Left cardiac atrium (tissue), 4 donors: ENCODE measurements around the gene ANKRD44. TPM values are rescaled to one million over a fixed set of nuclear protein-coding genes. Genes with fewer than 3 reads are reported as not detected.

Source experiments
- ATAC-seq, 2 donors: fragments of 200-7000 bp; cut with Tn5 transposase; one replicate each; pipeline ENCODE4 v1.9.1; 2020; ENCODE audit warnings: mild to moderate bottlenecking in 2 of 2, moderate library complexity in 2 of 2
- DNase-seq: peaks from one replicate; pipeline ENCODE4 v3.0.0-alpha.2; 2020
- intact Hi-C, 2 donors: fragments of 100-400 bp; cut with DNase I; formaldehyde crosslinking; loops; one replicate each; pipeline versions ENCODE4 v1.14.1 to v1.15.1; 2022 to 2023
- total RNA-seq, 2 donors: library from RNA; stranded (reverse); fragmentation: NEBNext Ultra II Directional; extraction: Animal tissue kit (Norgen Biotek cat#: 25700); gene quantifications; one replicate each; pipeline ENCODE4 v1.2.1, GENCODE V29; 2021
- donor health status: DM: no; HTN: yes; CAD: no.
- donor health status: DM: no; HTN: yes; CAD: no; lungs with severe emphysema.
- donor health status: DM: yes; HTN: yes; CAD: no.
- donor health status: Dilated cardiomyopathy.

Gene ANKRD44
- total RNA-seq, 2 donors from 2014 or later, result 10.2 to 16.8 TPM

- ATAC-seq, result peak in 1 of 2 donors; percentile 18
- DNase-seq, result no peak
- intact Hi-C loops, result no loop called here
Observed at GRCh38 chr2:197269815-197270214, 40.8 kb downstream of the ANKRD44 start.

GRCh38 chr2:197268786-197269584, 41.6 kb downstream of the ANKRD44 start:
- DNase-seq (no peak), ATAC-seq (peak in 1 of 2 donors; percentile 77)
- intact Hi-C loops, result no loop called here

GRCh38 chr2:197266477-197266876, 44.1 kb downstream of the ANKRD44 start:
- intact Hi-C loops, result no loop called here
- no peak for ATAC-seq
- no peak for DNase-seq

- DNase-seq (no peak), ATAC-seq (no peak)
- intact Hi-C loops, result no loop called here
Observed at GRCh38 chr2:197265924-197266323, 44.7 kb downstream of the ANKRD44 start.

- intact Hi-C loops, result no loop called here
- ATAC-seq (no peak), DNase-seq (no peak)
Observed at GRCh38 chr2:197265036-197265435, 45.5 kb downstream of the ANKRD44 start.

GRCh38 chr2:197264332-197264731, 46.2 kb downstream of the ANKRD44 start:
- intact Hi-C loops, result no loop called here
- ATAC-seq (no peak), DNase-seq (no peak)

- no peak for DNase-seq
- no peak for ATAC-seq
- intact Hi-C loops, result no loop called here
Observed at GRCh38 chr2:197263077-197263476, 47.5 kb downstream of the ANKRD44 start.

GRCh38 chr2:197261808-197262226, 48.8 kb downstream of the ANKRD44 start:
- ATAC-seq (peak; percentile 23 to 58), DNase-seq (no peak)
- intact Hi-C loops, result no loop called here

- intact Hi-C loops, result no loop called here
- ATAC-seq (no peak), DNase-seq (no peak)
Observed at GRCh38 chr2:197259470-197259999, 51.0 kb downstream of the ANKRD44 start.

GRCh38 chr2:197258580-197258979, 52.0 kb downstream of the ANKRD44 start:
- intact Hi-C loops, result no loop called here
- DNase-seq (no peak), ATAC-seq (no peak)

GRCh38 chr2:197256547-197257170, 53.9 kb downstream of the ANKRD44 start:
- intact Hi-C loops, result loop anchor here in 1 of 2 donors (1.0 kb wide), 1 partner anchor 24 kb away; no protein-coding TSS in a partner anchor
- no peak for DNase-seq

GRCh38 chr2:197256021-197256420, 54.6 kb downstream of the ANKRD44 start:
- intact Hi-C loops, result no loop called here
- no peak for ATAC-seq
- no peak for DNase-seq

More at GRCh38 chr2:197256547-197257170, 53.9 kb downstream of the ANKRD44 start:
- ATAC-seq, result no peak

- ATAC-seq, result peak; percentile 92 to 96
- intact Hi-C loops, result no loop called here
- peak; percentile 67 for DNase-seq
Observed at GRCh38 chr2:197255543-197255942, 55.0 kb downstream of the ANKRD44 start.

- peak in 1 of 2 donors; percentile 14 for ATAC-seq
- intact Hi-C loops, result no loop called here
Observed at GRCh38 chr2:197254776-197255530, 55.6 kb downstream of the ANKRD44 start.

GRCh38 chr2:197251576-197251975, 59.0 kb downstream of the ANKRD44 start:
- intact Hi-C loops, result no loop called here
- DNase-seq, result no peak
- ATAC-seq, result peak in 1 of 2 donors; percentile 68

More at GRCh38 chr2:197254776-197255530, 55.6 kb downstream of the ANKRD44 start:
- no peak for DNase-seq

- intact Hi-C loops, result no loop called here
- ATAC-seq, result no peak
Observed at GRCh38 chr2:197251163-197251562, 59.4 kb downstream of the ANKRD44 start.

GRCh38 chr2:197250084-197250397, 60.5 kb downstream of the ANKRD44 start:
- no peak for ATAC-seq
- intact Hi-C loops, result no loop called here
- no peak for DNase-seq

More at GRCh38 chr2:197251163-197251562, 59.4 kb downstream of the ANKRD44 start:
- DNase-seq, result no peak

- ATAC-seq (no peak), DNase-seq (no peak)
- intact Hi-C loops, result no loop called here
Observed at GRCh38 chr2:197249381-197250083, 61.0 kb downstream of the ANKRD44 start.

- no peak for DNase-seq
- ATAC-seq, result peak in 1 of 2 donors; percentile 37
Observed at GRCh38 chr2:197248623-197249022, 62.0 kb downstream of the ANKRD44 start.

More at GRCh38 chr2:197248623-197249022, 62.0 kb downstream of the ANKRD44 start:
- intact Hi-C loops, result no loop called here
